T-helper 1 cell (primary cell): ENCODE measurements around the gene RAB1A.
A peak's percentile ranks its signal among the peaks of the same experiment; 100 is the strongest.

ENCODE experiments used
- DNase-seq, 5 donors: peaks; one replicate each; pipeline ENCODE4 v3.0.0-alpha.2; 2012 to 2020

Gene RAB1A

GRCh38 chr2:65085148-65085547, 44.8 kb downstream of the RAB1A start:
- DNase-seq, result no peak

- no peak for DNase-seq
Measured at GRCh38 chr2:65081232-65081685, 48.6 kb downstream of the RAB1A start.

DNA sequence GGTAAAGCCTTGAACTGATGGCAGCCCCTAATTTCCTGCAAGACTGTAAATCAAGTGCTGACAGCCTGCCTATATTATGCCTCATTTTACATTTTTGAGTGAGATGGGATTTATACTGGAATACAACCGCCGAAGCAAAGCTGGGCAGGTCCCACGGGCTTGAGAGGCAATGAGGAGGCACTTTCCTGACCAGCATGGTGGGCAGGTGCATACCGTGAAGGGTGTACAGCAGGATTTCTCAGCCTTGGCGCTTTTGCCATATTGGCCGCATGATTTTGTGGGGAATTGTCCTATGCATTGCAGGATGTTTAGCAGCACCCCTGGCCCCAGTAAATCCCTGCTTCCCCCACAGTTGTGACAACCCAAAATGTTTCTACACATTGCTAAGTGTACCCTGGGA, 50.9 kb downstream of the RAB1A start:
- DNase-seq, result no peak

GRCh38 chr2:65077898-65078297, 52.0 kb downstream of the RAB1A start:
- DNase-seq, result no peak

GRCh38 chr2:65076345-65076710, 53.6 kb downstream of the RAB1A start:
- DNase-seq, result no peak

GRCh38 chr2:65075605-65076344, 54.1 kb downstream of the RAB1A start:
- DNase-seq, result no peak

DNA sequence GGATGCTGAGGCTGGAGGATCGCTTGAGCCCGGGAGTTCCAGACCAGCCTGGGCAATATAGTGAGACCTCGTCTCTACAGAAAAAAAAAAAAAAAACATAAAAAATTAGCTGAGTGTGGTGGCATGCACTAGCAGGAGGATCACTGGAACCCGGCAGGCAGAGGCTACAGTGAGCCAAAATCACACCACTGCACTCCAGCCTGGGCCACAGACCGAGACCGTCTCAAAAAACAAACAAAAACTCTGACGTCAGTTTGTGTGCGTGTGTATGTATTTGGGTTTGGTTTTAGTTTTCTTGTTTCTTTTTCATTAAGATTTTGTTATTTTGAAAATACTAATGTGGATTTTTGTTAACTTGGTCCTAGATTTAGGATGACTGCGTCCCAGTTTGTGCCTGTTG, 54.7 kb downstream of the RAB1A start:
- no peak for DNase-seq

DNA sequence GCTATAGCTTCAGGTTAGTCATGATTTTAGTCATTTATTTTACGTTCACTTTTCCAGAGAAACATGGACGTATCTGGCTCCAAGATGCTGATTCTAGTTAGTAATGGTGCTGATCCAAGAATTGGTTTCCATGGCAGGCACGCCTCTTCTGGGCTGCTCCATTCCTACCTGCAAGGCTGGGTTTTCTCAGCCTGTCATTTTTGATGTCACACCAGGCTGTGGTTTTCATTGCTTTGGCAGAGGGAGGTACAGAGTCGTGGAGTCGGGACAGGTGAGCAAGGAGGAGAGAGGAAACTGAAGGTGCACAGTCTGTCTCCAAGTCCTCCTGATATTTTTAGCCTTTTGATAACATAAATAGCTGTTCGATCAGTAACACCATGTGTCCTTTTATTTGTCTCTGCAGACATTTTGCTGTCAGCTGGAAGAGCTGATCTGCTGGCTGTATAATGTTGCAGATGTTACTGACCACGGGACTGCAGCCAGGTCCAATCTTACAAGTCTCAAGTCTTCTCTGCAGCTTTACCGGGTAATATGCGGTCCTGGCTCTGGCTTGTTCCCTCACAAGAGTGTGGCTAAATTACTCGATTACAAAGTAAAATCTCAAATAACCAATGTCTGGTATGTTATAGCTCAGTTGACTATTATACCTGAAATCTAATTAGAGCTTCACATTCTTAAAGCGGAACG, 55.9 kb downstream of the RAB1A start:
- DNase-seq, result no peak

- DNase-seq, result no peak
Measured at GRCh38 chr2:65072181-65072970, 57.5 kb downstream of the RAB1A start.

DNA sequence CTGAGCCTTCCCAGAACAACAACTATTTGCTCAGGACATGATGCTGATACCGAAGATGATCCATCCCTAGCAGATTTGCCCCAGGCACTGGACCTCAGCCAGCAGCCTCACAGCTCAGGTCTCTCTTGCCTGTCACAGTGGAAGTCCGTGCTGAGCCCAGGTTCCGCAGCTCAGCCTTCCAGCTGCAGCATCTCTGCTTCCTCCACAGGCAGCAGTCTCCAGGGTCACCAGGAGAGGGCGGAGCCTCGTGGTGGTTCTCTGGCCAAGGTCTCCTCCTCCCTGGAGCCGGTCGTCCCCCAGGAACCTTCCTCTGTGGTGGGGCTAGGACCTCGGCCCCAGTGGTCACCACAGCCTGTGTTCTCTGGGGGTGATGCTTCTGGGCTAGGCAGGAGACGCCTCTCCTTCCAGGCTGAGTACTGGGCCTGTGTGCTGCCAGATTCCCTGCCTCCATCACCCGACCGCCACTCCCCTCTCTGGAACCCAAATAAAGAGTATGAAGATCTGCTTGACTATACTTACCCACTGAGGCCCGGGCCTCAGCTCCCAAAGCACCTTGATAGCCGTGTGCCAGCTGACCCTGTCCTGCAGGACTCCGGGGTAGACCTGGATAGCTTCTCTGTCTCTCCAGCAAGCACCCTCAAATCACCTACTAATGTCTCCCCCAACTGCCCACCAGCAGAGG, 58.3 kb downstream of the RAB1A start:
- no peak for DNase-seq

DNA sequence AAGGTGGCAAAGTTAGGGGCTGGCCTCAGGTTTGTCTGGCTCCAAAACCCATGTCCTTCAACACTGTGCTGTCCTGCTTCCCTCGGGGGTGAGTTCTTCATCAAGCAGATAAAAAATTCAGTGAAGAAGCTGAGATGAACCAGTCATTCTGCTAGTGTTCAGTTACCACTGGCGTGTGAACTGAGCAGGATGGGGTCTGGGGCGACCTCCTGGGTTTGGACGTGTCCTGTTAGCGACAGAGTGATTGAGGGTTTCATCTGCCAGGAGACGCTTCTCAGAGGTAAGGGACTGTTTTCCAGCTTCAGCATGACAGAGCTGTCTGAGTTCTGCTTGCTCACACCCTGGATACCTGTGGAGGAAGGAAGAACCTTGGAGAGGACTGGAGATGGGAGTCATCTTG, 59.0 kb downstream of the RAB1A start:
- no peak for DNase-seq

GRCh38 chr2:65070172-65070830, 59.6 kb downstream of the RAB1A start:
- DNase-seq, result no peak

DNA sequence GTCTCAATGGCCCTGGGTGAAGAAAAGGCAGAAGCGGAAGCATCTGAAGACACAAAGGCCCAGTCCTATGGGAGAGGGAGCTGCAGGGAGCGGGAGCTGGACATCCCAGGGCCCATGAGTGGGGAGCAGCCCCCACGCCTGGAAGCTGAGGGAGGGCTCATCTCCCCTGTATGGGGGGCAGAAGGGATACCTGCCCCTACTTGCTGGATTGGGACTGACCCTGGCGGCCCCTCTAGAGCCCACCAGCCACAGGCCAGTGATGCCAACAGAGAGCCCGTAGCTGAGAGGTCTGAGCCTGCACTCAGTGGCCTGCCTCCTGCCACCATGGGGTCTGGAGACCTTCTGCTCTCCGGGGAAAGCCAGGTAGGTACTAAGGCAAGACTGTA, 60.5 kb downstream of the RAB1A start:
- no peak for DNase-seq

GRCh38 chr2:65067806-65068553, 61.9 kb downstream of the RAB1A start:
- peak in 1 of 5 donors; percentile 11 for DNase-seq

GRCh38 chr2:65064728-65065552, 65.0 kb downstream of the RAB1A start:
- peak in 3 of 5 donors; percentile 26 to 78 (median 32) for DNase-seq

DNA sequence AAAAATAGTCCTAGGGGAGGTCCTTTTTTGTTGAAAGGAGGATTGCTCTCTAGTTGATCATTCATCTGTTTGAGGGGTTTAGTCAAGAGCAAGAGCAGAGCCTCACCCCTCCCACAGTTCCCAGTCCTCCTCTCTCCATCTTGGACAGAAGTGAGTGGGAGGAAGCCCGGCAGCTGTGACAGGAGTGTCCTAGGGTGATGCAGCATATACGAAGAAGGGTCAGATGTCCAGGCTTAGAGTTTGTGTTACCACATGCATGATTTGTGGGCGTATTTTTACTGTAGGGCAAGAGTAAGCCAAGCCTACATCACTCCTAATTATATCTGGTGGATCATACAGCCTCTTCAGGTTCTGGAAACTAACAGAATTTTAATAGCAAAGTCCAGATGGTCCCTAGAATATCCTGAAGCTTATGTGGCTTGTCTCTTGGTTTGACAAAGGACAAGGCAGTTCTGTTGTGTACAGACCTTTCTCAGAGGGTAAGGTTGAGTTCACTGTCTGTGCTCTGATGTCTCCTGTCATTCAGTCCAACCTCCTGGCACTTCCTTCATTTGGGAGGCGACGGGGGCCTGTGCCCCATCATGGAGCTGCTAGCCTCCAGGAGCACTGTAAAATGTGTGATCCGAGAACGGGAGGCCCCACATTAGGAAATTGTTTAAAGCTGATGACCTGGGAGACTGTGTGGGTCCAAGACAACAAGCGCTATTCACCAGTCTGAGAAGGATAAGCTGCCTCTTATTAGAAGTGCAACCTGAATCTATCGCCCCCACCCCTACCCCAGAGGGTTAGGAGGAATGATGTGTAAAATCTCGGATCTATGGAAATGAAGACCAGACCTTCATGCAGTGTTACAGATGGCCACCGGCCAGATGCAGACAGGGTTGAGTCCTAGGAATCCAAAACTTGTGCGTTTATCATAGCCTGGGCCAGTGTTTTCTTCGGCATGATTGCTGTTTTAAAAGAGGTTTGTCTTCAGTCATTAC, 66.8 kb downstream of the RAB1A start:
- DNase-seq, result no peak

- DNase-seq, result no peak
Measured at GRCh38 chr2:65061910-65062339, 68.0 kb downstream of the RAB1A start.

- no peak for DNase-seq
Measured at GRCh38 chr2:65061146-65061909, 68.6 kb downstream of the RAB1A start.

GRCh38 chr2:65059071-65059470, 70.8 kb downstream of the RAB1A start:
- no peak for DNase-seq
